Measurements from ENCODE around the gene APOA1.

APOA1 gene

GRCh38 chr11:116800610-116801009, 36.8 kb downstream of the APOA1 start:
- no peak overlapping the region for H3K27ac ChIP-seq (replicated peaks)
- no peak for TF ChIP-seq POLR2AphosphoS5 (IDR thresholded peaks at IDR 0.05; ENCODE audit: low read depth)
- TF ChIP-seq CTCF (IDR thresholded peaks at IDR 0.05; ENCODE audit: insufficient read depth, low read length) = no peak
- TF ChIP-seq, protein P1, sequence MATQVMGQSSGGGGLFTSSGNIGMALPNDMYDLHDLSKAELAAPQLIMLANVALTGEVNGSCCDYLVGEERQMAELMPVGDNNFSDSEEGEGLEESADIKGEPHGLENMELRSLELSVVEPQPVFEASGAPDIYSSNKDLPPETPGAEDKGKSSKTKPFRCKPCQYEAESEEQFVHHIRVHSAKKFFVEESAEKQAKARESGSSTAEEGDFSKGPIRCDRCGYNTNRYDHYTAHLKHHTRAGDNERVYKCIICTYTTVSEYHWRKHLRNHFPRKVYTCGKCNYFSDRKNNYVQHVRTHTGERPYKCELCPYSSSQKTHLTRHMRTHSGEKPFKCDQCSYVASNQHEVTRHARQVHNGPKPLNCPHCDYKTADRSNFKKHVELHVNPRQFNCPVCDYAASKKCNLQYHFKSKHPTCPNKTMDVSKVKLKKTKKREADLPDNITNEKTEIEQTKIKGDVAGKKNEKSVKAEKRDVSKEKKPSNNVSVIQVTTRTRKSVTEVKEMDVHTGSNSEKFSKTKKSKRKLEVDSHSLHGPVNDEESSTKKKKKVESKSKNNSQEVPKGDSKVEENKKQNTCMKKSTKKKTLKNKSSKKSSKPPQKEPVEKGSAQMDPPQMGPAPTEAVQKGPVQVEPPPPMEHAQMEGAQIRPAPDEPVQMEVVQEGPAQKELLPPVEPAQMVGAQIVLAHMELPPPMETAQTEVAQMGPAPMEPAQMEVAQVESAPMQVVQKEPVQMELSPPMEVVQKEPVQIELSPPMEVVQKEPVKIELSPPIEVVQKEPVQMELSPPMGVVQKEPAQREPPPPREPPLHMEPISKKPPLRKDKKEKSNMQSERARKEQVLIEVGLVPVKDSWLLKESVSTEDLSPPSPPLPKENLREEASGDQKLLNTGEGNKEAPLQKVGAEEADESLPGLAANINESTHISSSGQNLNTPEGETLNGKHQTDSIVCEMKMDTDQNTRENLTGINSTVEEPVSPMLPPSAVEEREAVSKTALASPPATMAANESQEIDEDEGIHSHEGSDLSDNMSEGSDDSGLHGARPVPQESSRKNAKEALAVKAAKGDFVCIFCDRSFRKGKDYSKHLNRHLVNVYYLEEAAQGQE (IDR thresholded peaks at IDR 0.05; ENCODE audit: insufficient replicate concordance, low read depth) = no peak
- H3K27me3 ChIP-seq (ENCODE audit: insufficient read depth, poor library complexity, severe bottlenecking) = no peaks in the 10 kb centered on the region
- DNase-seq (ENCODE audit: low read depth in 1 of 2, low spot score in 1 of 2) = no peak
- no peak overlapping the region for H3K4me3 ChIP-seq (replicated peaks; ENCODE audit: insufficient read depth, low read length)

- no peak overlapping the region for H3K4me3 ChIP-seq (replicated peaks; ENCODE audit: insufficient read depth, low read length)
- H3K27ac ChIP-seq (replicated peaks) = no peak overlapping the region
- H3K27me3 ChIP-seq (ENCODE audit: insufficient read depth, poor library complexity, severe bottlenecking) = no peaks in the 10 kb centered on the region
These were observed 39.1 kb downstream of the APOA1 start for GRCh38 chr11:116798368-116798767.

DNA sequence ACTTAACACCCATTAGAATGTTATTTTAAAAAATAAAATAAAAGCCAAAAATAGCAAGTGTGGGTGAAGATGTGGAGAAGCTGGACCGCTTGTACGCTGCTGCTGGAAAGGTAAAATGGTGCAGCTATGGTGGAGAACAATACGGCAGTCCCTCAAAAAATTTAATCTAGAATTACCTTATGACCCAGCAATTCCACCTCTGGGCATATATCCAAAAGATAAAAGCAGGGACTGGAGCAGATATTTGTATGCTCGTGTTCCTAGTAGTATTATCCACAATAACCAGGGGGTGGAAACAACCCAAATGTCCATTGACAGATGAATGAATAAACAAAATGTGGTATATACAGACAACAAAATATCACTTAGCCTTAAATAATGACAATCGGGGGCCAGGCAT, 39.6 kb downstream of the APOA1 start:
- no peak for DNase-seq (ENCODE audit: low read depth in 1 of 2, low spot score in 1 of 2)
- TF ChIP-seq, protein P1 (IDR thresholded peaks at IDR 0.05; ENCODE audit: insufficient replicate concordance, low read depth) = no peak
- no peak for TF ChIP-seq SPI1 (IDR thresholded peaks at IDR 0.05; ENCODE audit: borderline replicate concordance, low read depth)
- TF ChIP-seq CTCF (IDR thresholded peaks at IDR 0.05; ENCODE audit: insufficient read depth, low read length) = no peak
- TF ChIP-seq POLR2AphosphoS5 (IDR thresholded peaks at IDR 0.05; ENCODE audit: low read depth) = no peak
- no peak for TF ChIP-seq GABPA (IDR thresholded peaks at IDR 0.05; ENCODE audit: low read depth)
- no peak overlapping the region for H3K27ac ChIP-seq (replicated peaks)
- H3K4me3 ChIP-seq (replicated peaks; ENCODE audit: insufficient read depth, low read length) = no peak overlapping the region
- H3K27me3 ChIP-seq (ENCODE audit: insufficient read depth, poor library complexity, severe bottlenecking) = no peaks in the 10 kb centered on the region

More at GRCh38 chr11:116798368-116798767, 39.1 kb downstream of the APOA1 start:
- DNase-seq (ENCODE audit: low read depth in 1 of 2, low spot score in 1 of 2) = no peak
- TF ChIP-seq CTCF (IDR thresholded peaks at IDR 0.05; ENCODE audit: insufficient read depth, low read length) = no peak
- TF ChIP-seq SPI1 (IDR thresholded peaks at IDR 0.05; ENCODE audit: borderline replicate concordance, low read depth) = no peak
- TF ChIP-seq GABPA (IDR thresholded peaks at IDR 0.05; ENCODE audit: low read depth) = no peak
- TF ChIP-seq POLR2AphosphoS5 (IDR thresholded peaks at IDR 0.05; ENCODE audit: low read depth) = no peak
- TF ChIP-seq, protein P1 (IDR thresholded peaks at IDR 0.05; ENCODE audit: insufficient replicate concordance, low read depth) = no peak

All from HL-60 (cell line).